Neural progenitor cell (in vitro differentiated cells): ENCODE measurements around the gene DNAH10.

Experiments
- EZH2 ChIP-seq: fragments of 200-600 bp; sonication (generic); IDR thresholded peaks from 2 replicates; pipeline ENCODE4 v1.6.1; 2017; ENCODE audit warnings: antibody characterized with exemption, mild to moderate bottlenecking, moderate library complexity
- TF ChIP-seq, protein P1 (sequence below): fragments of 200-600 bp; sonication (generic); IDR thresholded peaks from 2 replicates; pipeline ENCODE4 v1.5.1; 2017; ENCODE audit warnings: antibody characterized with exemption, mild to moderate bottlenecking

DNA sequence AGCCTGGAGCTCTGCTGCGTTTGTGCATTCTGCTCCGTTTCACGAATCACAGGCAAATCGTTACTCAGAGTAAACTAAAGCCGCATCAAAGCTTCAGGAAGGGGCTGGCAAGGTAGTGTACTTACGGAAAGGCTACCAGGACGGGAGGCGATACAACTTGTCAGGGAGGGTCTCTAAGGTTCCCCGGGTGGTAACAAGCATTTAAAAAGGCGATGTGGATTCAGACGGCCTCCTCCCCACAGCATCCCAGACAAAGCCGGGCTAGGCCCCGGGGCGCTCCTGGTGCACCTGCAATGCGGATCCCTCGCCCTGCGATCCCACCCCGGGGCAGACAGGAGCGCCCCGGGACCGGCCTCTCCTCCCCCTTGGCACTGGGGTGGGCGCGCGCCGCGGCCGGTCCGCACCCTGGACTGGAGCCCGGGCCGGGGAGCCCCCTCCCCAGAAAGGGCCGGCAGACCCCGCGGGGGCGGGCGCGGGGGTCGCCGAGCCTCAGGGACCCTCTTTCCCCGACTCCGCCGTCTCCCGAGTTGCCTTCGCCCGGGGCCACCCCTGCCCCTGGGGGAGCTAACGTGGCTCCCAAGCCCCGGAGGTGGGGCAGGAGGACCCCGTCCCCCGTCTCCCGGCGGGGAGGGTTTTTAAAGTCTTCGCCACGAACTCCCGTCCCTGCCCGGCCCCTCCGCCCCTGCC is 209.8 kb downstream of the DNAH10 start:
- TF ChIP-seq, protein P1, sequence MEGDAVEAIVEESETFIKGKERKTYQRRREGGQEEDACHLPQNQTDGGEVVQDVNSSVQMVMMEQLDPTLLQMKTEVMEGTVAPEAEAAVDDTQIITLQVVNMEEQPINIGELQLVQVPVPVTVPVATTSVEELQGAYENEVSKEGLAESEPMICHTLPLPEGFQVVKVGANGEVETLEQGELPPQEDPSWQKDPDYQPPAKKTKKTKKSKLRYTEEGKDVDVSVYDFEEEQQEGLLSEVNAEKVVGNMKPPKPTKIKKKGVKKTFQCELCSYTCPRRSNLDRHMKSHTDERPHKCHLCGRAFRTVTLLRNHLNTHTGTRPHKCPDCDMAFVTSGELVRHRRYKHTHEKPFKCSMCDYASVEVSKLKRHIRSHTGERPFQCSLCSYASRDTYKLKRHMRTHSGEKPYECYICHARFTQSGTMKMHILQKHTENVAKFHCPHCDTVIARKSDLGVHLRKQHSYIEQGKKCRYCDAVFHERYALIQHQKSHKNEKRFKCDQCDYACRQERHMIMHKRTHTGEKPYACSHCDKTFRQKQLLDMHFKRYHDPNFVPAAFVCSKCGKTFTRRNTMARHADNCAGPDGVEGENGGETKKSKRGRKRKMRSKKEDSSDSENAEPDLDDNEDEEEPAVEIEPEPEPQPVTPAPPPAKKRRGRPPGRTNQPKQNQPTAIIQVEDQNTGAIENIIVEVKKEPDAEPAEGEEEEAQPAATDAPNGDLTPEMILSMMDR = no peak
- no peak for TF ChIP-seq EZH2
